SK-N-MC (cell line): ENCODE measurements around the gene CTSO.

ENCODE experiments used
- EZH2 ChIP-seq: fragments of 200-600 bp; sonication (generic); IDR thresholded peaks from one replicate; pipeline ENCODE4 v1.6.1; 2017; ENCODE audit warnings: antibody characterized with exemption
- FOXP2 ChIP-seq: optimal IDR thresholded peaks from 2 replicates; pipeline ENCODE3; 2011; ENCODE audit warnings: mild to moderate bottlenecking, moderate library complexity; ENCODE audit not compliant: insufficient read depth; ENCODE audit errors: extremely low read length, control extremely low read depth
- POLR2AphosphoS5 ChIP-seq: IDR thresholded peaks from 2 replicates; pipeline ENCODE4 v1.6.1; 2012; ENCODE audit warnings: mild to moderate bottlenecking, low read depth, low read length, borderline replicate concordance

- TF ChIP-seq EZH2 (no peak), POLR2AphosphoS5 (no peak), FOXP2 (no peak)
Observed at GRCh38 chr4:155943605-155944291, 9.9 kb downstream of the CTSO start.
